ENCODE results near the gene ELP1. TPM values are rescaled to one million over a fixed set of nuclear protein-coding genes. Genes with fewer than 3 reads are reported as not detected.
A peak's percentile ranks its signal among the peaks of the same experiment; 100 is the strongest.

Gene ELP1
- polyA plus RNA-seq, 2 of the 4 experiments (the other 2 are of a cell fraction): 25.4 to 35.8 TPM

- ChIA-PET CTCF (interaction anchor here (1.3 kb wide), 1 partner anchor 12 kb away, joined by 7 read pairs; no protein-coding TSS in a partner anchor), POLR2A (interaction anchor here (0.6 to 0.8 kb wide), 2 partner anchors 17 to 683 kb away, joined by 3 read pairs; no protein-coding TSS in a partner anchor)
- Histone ChIP-seq H3K4me1 (no peaks in the 10 kb centered on the region), H3K27ac (no peak overlapping the region), H3K4me3 (no peak overlapping the region), H3K9me3 (no peaks in the 10 kb centered on the region), H3K4me2 (no peak overlapping the region)
- DNase-seq (ENCODE audit: low read depth in 1 of 2, low spot score in 1 of 2) (no peak), FAIRE-seq (no peak), ATAC-seq (peak in 1 of 2 experiments; percentile 43; a peak in 1 of 6 replicates)
- TF ChIP-seq HOXA7 (CRISPR knock-in tag; IDR thresholded peaks at IDR 0.05) (no peak), NFE2L2 (conservative IDR thresholded peaks at IDR 0.05; ENCODE audit: low read length) (no peak), MAZ (IDR thresholded peaks at IDR 0.05; ENCODE audit: borderline replicate concordance, low read depth, low read length) (no peak), EHMT2 (IDR thresholded peaks at IDR 0.05; ENCODE audit: low read depth) (no peak), HDAC2 (IDR thresholded peaks at IDR 0.05) (no peak), CHD2 (IDR thresholded peaks at IDR 0.05; ENCODE audit: low read length, partially characterized antibody) (no peak), MYC (IDR thresholded peaks at IDR 0.05; ENCODE audit: borderline replicate concordance, low read length) (no peak), RARB (CRISPR knock-in tag; IDR thresholded peaks at IDR 0.05) (no peak), NR3C1 (IDR thresholded peaks at IDR 0.05) (no peak), SREBF2 (IDR thresholded peaks at IDR 0.05) (no peak), POLR2AphosphoS2 (conservative IDR thresholded peaks at IDR 0.05; ENCODE audit: low read length) (no peak), GATA3 (IDR thresholded peaks at IDR 0.05; ENCODE audit: borderline replicate concordance) (no peak), PBX3 (IDR thresholded peaks at IDR 0.05) (no peak), NPAS2 (CRISPR knock-in tag; IDR thresholded peaks at IDR 0.05; ENCODE audit: borderline replicate concordance) (no peak), ZC3H11A (IDR thresholded peaks at IDR 0.05) (no peak), RNF2 (IDR thresholded peaks at IDR 0.05; ENCODE audit: borderline replicate concordance, low read depth) (no peak)
- WGBS (ENCODE audit: missing lambda C conversion rate): 55% methylated on average over 5 of the region's 5 CpGs
Observed at GRCh38 chr9:108836781-108837180, 97.1 kb downstream of the ELP1 start.

- ChIA-PET POLR2A (interaction anchor here (0.8 kb wide), 1 partner anchor 17 kb away, joined by 3 read pairs; no protein-coding TSS in a partner anchor), CTCF (interaction anchor here (1.0 to 1.3 kb wide), 2 partner anchors 11 to 116 kb away, joined by 3 to 7 read pairs; no protein-coding TSS in a partner anchor)
- Histone ChIP-seq H3K4me3 (no peak overlapping the region), H3K9me3 (no peaks in the 10 kb centered on the region), H3K4me2 (no peak overlapping the region), H3K4me1 (no peaks in the 10 kb centered on the region), H3K27ac (no peak overlapping the region)
- ATAC-seq (peak in 1 of 2 experiments; percentile 50; a peak in 3 of 6 replicates), FAIRE-seq (no peak), DNase-seq (ENCODE audit: low read depth in 1 of 2, low spot score in 1 of 2) (no peak)
- 86% methylated on average over 8 of the region's 9 CpGs for WGBS (ENCODE audit: missing lambda C conversion rate)
- TF ChIP-seq CTCF (IDR thresholded peaks at IDR 0.05) (no peak), JUN (IDR thresholded peaks at IDR 0.05) (no peak), NR3C1 (IDR thresholded peaks at IDR 0.05) (no peak), MYC (IDR thresholded peaks at IDR 0.05; ENCODE audit: borderline replicate concordance, low read length) (no peak), BCL3 (IDR thresholded peaks at IDR 0.05) (no peak), EHF (CRISPR knock-in tag; IDR thresholded peaks at IDR 0.05) (no peak), GATA3 (IDR thresholded peaks at IDR 0.05; ENCODE audit: borderline replicate concordance) (no peak), ZC3H11A (IDR thresholded peaks at IDR 0.05) (no peak), ELK1 (IDR thresholded peaks at IDR 0.05; ENCODE audit: low read depth, low read length) (no peak), E2F6 (IDR thresholded peaks at IDR 0.05; ENCODE audit: borderline replicate concordance, low read depth) (no peak), EHMT2 (IDR thresholded peaks at IDR 0.05; ENCODE audit: low read depth) (no peak), POLR2A (IDR thresholded peaks at IDR 0.05; ENCODE audit: low read length) (no peak), BHLHE40 (IDR thresholded peaks at IDR 0.05; ENCODE audit: low read depth, low read length) (no peak), CBX8 (IDR thresholded peaks at IDR 0.05) (no peak), JUNB (IDR thresholded peaks at IDR 0.05) (no peak), CBX2 (IDR thresholded peaks at IDR 0.05; ENCODE audit: borderline replicate concordance, low read depth) (no peak), RCOR1 (IDR thresholded peaks at IDR 0.05; ENCODE audit: low read depth, low read length) (no peak), SMC3 (IDR thresholded peaks at IDR 0.05) (no peak), KDM5A (IDR thresholded peaks at IDR 0.05) (no peak), HOXB13 (CRISPR knock-in tag; IDR thresholded peaks at IDR 0.05; ENCODE audit: low read depth) (no peak)
Observed at GRCh38 chr9:108836319-108836718, 97.6 kb downstream of the ELP1 start.
